Body of pancreas (tissue), 4 donors: ENCODE measurements around the gene ANP32B.

Experiments
- POLR2A ChIP-seq, 3 donors: fragments of 450-650 bp; IDR thresholded peaks; one replicate each; pipeline ENCODE4 v1.6.1; 2016; ENCODE audit warnings: antibody characterized with exemption in 3 of 3, mild to moderate bottlenecking in 2 of 3
- TF ChIP-seq, protein P1 (sequence below), 7 experiments: fragments of 450-650 bp in 4 of 7; fragments of 200-600 bp in 3 of 7; sonication (generic) in 3 of 7; IDR thresholded peaks; one replicate each; pipeline ENCODE4 v1.5.1; 2016 to 2019; ENCODE audit warnings: antibody characterized with exemption in 7 of 7

DNA sequence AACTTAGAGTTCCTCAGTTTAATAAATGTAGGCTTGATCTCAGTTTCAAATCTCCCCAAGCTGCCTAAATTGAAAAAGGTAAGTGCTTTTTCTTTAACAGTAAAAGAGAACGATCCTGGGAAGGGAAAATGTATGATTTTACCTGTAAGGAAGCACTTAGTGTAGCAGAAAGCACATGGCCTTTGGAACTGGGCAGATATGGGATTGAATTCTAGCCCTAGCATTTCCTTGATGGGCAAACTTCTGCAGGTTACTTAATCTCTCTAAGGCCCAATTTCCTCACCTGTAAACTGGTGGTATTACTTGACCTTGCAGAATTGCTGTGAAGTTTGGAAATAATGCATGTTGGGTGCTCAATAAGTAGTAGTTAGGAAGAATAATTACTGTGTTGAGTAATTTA lies 11.6 kb downstream of the ANP32B start:
- TF ChIP-seq, protein P1, sequence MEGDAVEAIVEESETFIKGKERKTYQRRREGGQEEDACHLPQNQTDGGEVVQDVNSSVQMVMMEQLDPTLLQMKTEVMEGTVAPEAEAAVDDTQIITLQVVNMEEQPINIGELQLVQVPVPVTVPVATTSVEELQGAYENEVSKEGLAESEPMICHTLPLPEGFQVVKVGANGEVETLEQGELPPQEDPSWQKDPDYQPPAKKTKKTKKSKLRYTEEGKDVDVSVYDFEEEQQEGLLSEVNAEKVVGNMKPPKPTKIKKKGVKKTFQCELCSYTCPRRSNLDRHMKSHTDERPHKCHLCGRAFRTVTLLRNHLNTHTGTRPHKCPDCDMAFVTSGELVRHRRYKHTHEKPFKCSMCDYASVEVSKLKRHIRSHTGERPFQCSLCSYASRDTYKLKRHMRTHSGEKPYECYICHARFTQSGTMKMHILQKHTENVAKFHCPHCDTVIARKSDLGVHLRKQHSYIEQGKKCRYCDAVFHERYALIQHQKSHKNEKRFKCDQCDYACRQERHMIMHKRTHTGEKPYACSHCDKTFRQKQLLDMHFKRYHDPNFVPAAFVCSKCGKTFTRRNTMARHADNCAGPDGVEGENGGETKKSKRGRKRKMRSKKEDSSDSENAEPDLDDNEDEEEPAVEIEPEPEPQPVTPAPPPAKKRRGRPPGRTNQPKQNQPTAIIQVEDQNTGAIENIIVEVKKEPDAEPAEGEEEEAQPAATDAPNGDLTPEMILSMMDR (IDR thresholded peaks at IDR 0.05), result no peak
- no peak for TF ChIP-seq POLR2A (IDR thresholded peaks at IDR 0.05)
